GM18498 (cell line): Measurements from ENCODE around the gene DDX39A.
"Not testable (repeated sequence)": the region's sequence is repeated elsewhere in the genome, so short reads cannot be mapped to it uniquely, and the experiment has no call there.

Experiments
- ATAC-seq: cut with Tn5 transposase; IDR thresholded peaks from one replicate; pipeline ENCODE4 v1.9.1; 2021; ENCODE audit warnings: mild to moderate bottlenecking, moderate library complexity; ENCODE audit not compliant: unreplicated experiment

Gene DDX39A

GRCh38 chr19:14367016-14367415 lies 52.1 kb downstream of the DDX39A start:
- ATAC-seq, result no peak

GRCh38 chr19:14366529-14366928 lies 52.6 kb downstream of the DDX39A start:
- peak; percentile 50 for ATAC-seq

GRCh38 chr19:14364098-14364443 lies 55.1 kb downstream of the DDX39A start:
- not testable (repeated sequence) for ATAC-seq

GRCh38 chr19:14363183-14364097 lies 55.7 kb downstream of the DDX39A start:
- no peak for ATAC-seq

GRCh38 chr19:14361824-14362223 lies 57.3 kb downstream of the DDX39A start:
- ATAC-seq, result no peak
